DLD1 (cell line): Measurements from ENCODE around the gene CAD.

Experiments
- in situ Hi-C: cut with HindIII; loops from 2 replicates; pipeline ENCODE4 v1.10.0; 2017; ENCODE audit warnings: low sequenced_read_pairs

Gene CAD

GRCh38 chr2:27275211-27276150, 58.3 kb downstream of the CAD start, which contains the start of gene DNAJC5G:
DNAJC5G (plus strand) TSS chr2:27275433; CDS start chr2:27276729, 1,296 bp downstream.
- in situ Hi-C loops = no loop called here

- in situ Hi-C loops = no loop called here
These were observed 60.8 kb downstream of the CAD start for GRCh38 chr2:27278010-27278409.

GRCh38 chr2:27280826-27281225, 63.7 kb downstream of the CAD start:
- in situ Hi-C loops = no loop called here

- in situ Hi-C loops = no loop called here
These were observed 64.3 kb downstream of the CAD start for GRCh38 chr2:27281442-27281841.

- in situ Hi-C loops = no loop called here
These were observed 64.8 kb downstream of the CAD start, which contains the start of gene TRIM54 for GRCh38 chr2:27281855-27282559. TRIM54 (plus strand) TSS chr2:27282429; CDS start chr2:27282732, 303 bp downstream.

- in situ Hi-C loops = no loop called here
These were observed 65.7 kb downstream of the CAD start for GRCh38 chr2:27282892-27283291.

GRCh38 chr2:27284996-27285395, 67.8 kb downstream of the CAD start:
- in situ Hi-C loops = no loop called here

- in situ Hi-C loops = no loop called here
These were observed 68.3 kb downstream of the CAD start for GRCh38 chr2:27285481-27285880.

- in situ Hi-C loops = no loop called here
These were observed 71.4 kb downstream of the CAD start for GRCh38 chr2:27288610-27289009.

- in situ Hi-C loops = no loop called here
These were observed 73.4 kb downstream of the CAD start for GRCh38 chr2:27290549-27290948.

- in situ Hi-C loops = no loop called here
These were observed 74.7 kb downstream of the CAD start for GRCh38 chr2:27291865-27292264.
